HEK293 (cell line): ENCODE results near the gene RUFY2.

Experiments
- CTCF ChIA-PET: fragments of 350-600 bp; formaldehyde crosslinking; extraction: SDS; loops from one replicate; lab custom pipeline; 2021; ENCODE audit warnings: antibody characterized with exemption; lab: Yijun Ruan, JAX
- POLR2A ChIA-PET: fragments of 300-600 bp; formaldehyde crosslinking; extraction: SDS; loops from one replicate; lab custom pipeline; 2020; ENCODE audit warnings: antibody characterized with exemption, inconsistent platforms; lab: Yijun Ruan, JAX
- H3K27ac ChIP-seq: fragments of 200-500 bp; sonication (Bioruptor generic); 2 replicates; pipeline ENCODE4 v1.5.1; 2014; ENCODE audit warnings: low read depth, low read length, control low read depth, inconsistent platforms; ENCODE audit errors: extremely low read depth
- H3K36me3 ChIP-seq, 2 experiments: fragments of 200-500 bp in 1 of 2; sonication (Bioruptor generic) in 1 of 2; 1 replicate in 1 of 2; 2 replicates in 1 of 2; pipeline ENCODE4 v1.5.1; 2014 to 2017; ENCODE audit warnings: inconsistent platforms in 2 of 2, low read length in 2 of 2; ENCODE audit not compliant: control insufficient read depth in 2 of 2, insufficient read depth in 1 of 2
- H3K4me1 ChIP-seq: fragments of 200-500 bp; sonication (Bioruptor generic); 2 replicates; pipeline ENCODE4 v1.5.1; 2014; ENCODE audit warnings: mild to moderate bottlenecking, low read length, inconsistent platforms; ENCODE audit not compliant: control insufficient read depth, insufficient read depth
- H3K4me3 ChIP-seq: 2 replicates; pipeline ENCODE4 v1.5.1; 2011; ENCODE audit warnings: low read depth, mild to moderate bottlenecking, control low read depth, low read length, moderate library complexity
- H3K9me3 ChIP-seq: fragments of 200-500 bp; sonication (Bioruptor generic); 2 replicates; pipeline ENCODE4 v1.5.1; 2014; ENCODE audit warnings: low read depth, low read length, inconsistent platforms; ENCODE audit not compliant: control insufficient read depth, insufficient read depth
- GFI1B ChIP-seq: fragments of 450-650 bp; formaldehyde crosslinking; IDR thresholded peaks from 2 replicates; pipeline ENCODE4 v1.5.1; 2016; ENCODE audit warnings: missing biosample characterization, missing genetic modification characterization
- HOXD13 ChIP-seq: sonication (generic); formaldehyde crosslinking; IDR thresholded peaks from 2 replicates; pipeline ENCODE4 v1.8.0; 2022; ENCODE audit warnings: missing genetic modification reagents, borderline replicate concordance
- KLF16 ChIP-seq: fragments of 450-650 bp; formaldehyde crosslinking; IDR thresholded peaks from 2 replicates; pipeline ENCODE4 v1.5.1; 2017; ENCODE audit warnings: missing biosample characterization, missing genetic modification characterization
- WT1 ChIP-seq: fragments of 450-650 bp; formaldehyde crosslinking; IDR thresholded peaks from 2 replicates; pipeline ENCODE4 v1.5.1; 2016; ENCODE audit warnings: missing biosample characterization, missing genetic modification characterization
- ZBTB11 ChIP-seq: fragments of 450-650 bp; formaldehyde crosslinking; conservative IDR thresholded peaks from 2 replicates; pipeline ENCODE4 v1.5.1; 2016; ENCODE audit warnings: low read depth, missing biosample characterization, missing genetic modification characterization
- ZBTB48 ChIP-seq: fragments of 450-650 bp; formaldehyde crosslinking; IDR thresholded peaks from 2 replicates; pipeline ENCODE4 v1.5.1; 2016; ENCODE audit warnings: missing biosample characterization, missing genetic modification characterization
- ZNF10 ChIP-seq: fragments of 450-650 bp; formaldehyde crosslinking; IDR thresholded peaks from 2 replicates; pipeline ENCODE4 v1.5.1; 2017; ENCODE audit warnings: missing biosample characterization, missing genetic modification characterization
- ZNF133 ChIP-seq: fragments of 450-650 bp; formaldehyde crosslinking; IDR thresholded peaks from 2 replicates; pipeline ENCODE4 v1.5.1; 2016; ENCODE audit warnings: missing biosample characterization, missing genetic modification characterization
- ZNF146 ChIP-seq: fragments of 450-650 bp; formaldehyde crosslinking; IDR thresholded peaks from 2 replicates; pipeline ENCODE4 v1.5.1; 2016; ENCODE audit warnings: missing biosample characterization, missing genetic modification characterization
- ZNF239 ChIP-seq: fragments of 450-650 bp; formaldehyde crosslinking; IDR thresholded peaks from 2 replicates; pipeline ENCODE4 v1.5.1; 2016; ENCODE audit warnings: missing biosample characterization, missing genetic modification characterization
- ZNF366 ChIP-seq: fragments of 450-650 bp; formaldehyde crosslinking; conservative IDR thresholded peaks from 2 replicates; pipeline ENCODE4 v1.5.1; 2016; ENCODE audit warnings: missing biosample characterization, missing genetic modification characterization
- ZNF391 ChIP-seq: fragments of 450-650 bp; formaldehyde crosslinking; IDR thresholded peaks from 2 replicates; pipeline ENCODE4 v1.5.1; 2016; ENCODE audit warnings: low read depth, missing biosample characterization, missing genetic modification characterization, borderline replicate concordance
- ZNF394 ChIP-seq: fragments of 450-650 bp; formaldehyde crosslinking; IDR thresholded peaks from 2 replicates; pipeline ENCODE4 v1.5.1; 2016; ENCODE audit warnings: missing biosample characterization, missing genetic modification characterization, mild to moderate bottlenecking, moderate library complexity, borderline replicate concordance
- ZNF449 ChIP-seq: fragments of 450-650 bp; formaldehyde crosslinking; IDR thresholded peaks from 2 replicates; pipeline ENCODE4 v1.5.1; 2017; ENCODE audit warnings: missing biosample characterization, mild to moderate bottlenecking, missing genetic modification characterization, moderate library complexity
- ZNF514 ChIP-seq: fragments of 450-650 bp; formaldehyde crosslinking; IDR thresholded peaks from 2 replicates; pipeline ENCODE4 v1.5.1; 2016; ENCODE audit warnings: missing biosample characterization, missing genetic modification characterization
- ZNF518A ChIP-seq: fragments of 450-650 bp; formaldehyde crosslinking; conservative IDR thresholded peaks from 2 replicates; pipeline ENCODE4 v1.5.1; 2016; ENCODE audit warnings: low read depth, missing biosample characterization, missing genetic modification characterization
- ZNF639 ChIP-seq: fragments of 450-650 bp; formaldehyde crosslinking; IDR thresholded peaks from 2 replicates; pipeline ENCODE4 v1.5.1; 2016; ENCODE audit warnings: missing biosample characterization, missing genetic modification characterization
- ZSCAN16 ChIP-seq: fragments of 450-650 bp; formaldehyde crosslinking; IDR thresholded peaks from 2 replicates; pipeline ENCODE4 v1.5.1; 2016; ENCODE audit warnings: missing biosample characterization, missing genetic modification characterization
- ZSCAN23 ChIP-seq: fragments of 450-650 bp; formaldehyde crosslinking; IDR thresholded peaks from 2 replicates; pipeline ENCODE4 v1.5.1; 2016; ENCODE audit warnings: missing biosample characterization, missing genetic modification characterization
- ZSCAN30 ChIP-seq: fragments of 450-650 bp; IDR thresholded peaks from 2 replicates; pipeline ENCODE4 v1.5.1; 2018; ENCODE audit warnings: missing biosample characterization, mild to moderate bottlenecking, missing genetic modification characterization, moderate library complexity

Gene RUFY2

GRCh38 chr10:68364101-68364886, 42.8 kb downstream of the RUFY2 start:
- POLR2A ChIA-PET = no interaction called here
- TF ChIP-seq ZBTB48 = no peak
- TF ChIP-seq ZBTB11 = no peak
- TF ChIP-seq ZNF391 (tag by site-specific recombination) = no peak
- no peak for TF ChIP-seq ZNF514 (tag by site-specific recombination)
- no peak for TF ChIP-seq ZNF518A (tag by site-specific recombination)
- TF ChIP-seq ZNF10 (tag by site-specific recombination) = no peak
- TF ChIP-seq ZSCAN23 (tag by site-specific recombination) = no peak
- Histone ChIP-seq H3K4me1 (no peaks in the 10 kb centered on the region), H3K9me3 (no peaks in the 10 kb centered on the region), H3K4me3 (no peak overlapping the region), H3K27ac (no peak overlapping the region), H3K36me3 (peaks cover 33 to 46% of the 10 kb centered on the region in 2 experiments)
- CTCF ChIA-PET = interaction anchor here (2.0 kb wide), 1 partner anchor 16 kb away, joined by 6 read pairs; no protein-coding TSS in a partner anchor

GRCh38 chr10:68362590-68362989, 44.5 kb downstream of the RUFY2 start:
- Histone ChIP-seq H3K4me1 (no peaks in the 10 kb centered on the region), H3K27ac (no peak overlapping the region), H3K36me3 (peaks cover 41 to 51% of the 10 kb centered on the region in 2 experiments), H3K4me3 (no peak overlapping the region), H3K9me3 (no peaks in the 10 kb centered on the region)
- POLR2A ChIA-PET = no interaction called here
- CTCF ChIA-PET = interaction anchor here (2.0 kb wide), 1 partner anchor 14 kb away, joined by 6 read pairs; no protein-coding TSS in a partner anchor
- no peak for TF ChIP-seq ZNF239 (tag by site-specific recombination)
- TF ChIP-seq WT1 (tag by site-specific recombination) = no peak
- no peak for TF ChIP-seq ZNF146 (tag by site-specific recombination)
- no peak for TF ChIP-seq HOXD13 (CRISPR knock-in tag)
- TF ChIP-seq ZNF639 (tag by site-specific recombination) = no peak
- no peak for TF ChIP-seq ZNF449
- TF ChIP-seq ZSCAN30 (tag by site-specific recombination) = no peak
- TF ChIP-seq GFI1B (tag by site-specific recombination) = no peak
- TF ChIP-seq ZNF394 = no peak
- no peak for TF ChIP-seq ZNF133 (tag by site-specific recombination)
- TF ChIP-seq ZSCAN16 (tag by site-specific recombination) = no peak
- TF ChIP-seq ZNF366 (tag by site-specific recombination) = no peak
- TF ChIP-seq KLF16 = no peak
